GM21528 (cell line): ENCODE results near the gene STIM2.
A peak's percentile ranks its signal among the peaks of the same experiment; 100 is the strongest.

Experiments
- ATAC-seq: cut with Tn5 transposase; IDR thresholded peaks from one replicate; pipeline ENCODE4 v1.9.1; 2021; ENCODE audit warnings: mild to moderate bottlenecking, moderate library complexity; ENCODE audit not compliant: unreplicated experiment, low FRiP score

Gene STIM2

GRCh38 chr4:26995316-26995715 lies 134.7 kb downstream of the STIM2 start:
- ATAC-seq: no peak

- ATAC-seq: no peak
These were observed 136.1 kb downstream of the STIM2 start for GRCh38 chr4:26996745-26997144.

DNA sequence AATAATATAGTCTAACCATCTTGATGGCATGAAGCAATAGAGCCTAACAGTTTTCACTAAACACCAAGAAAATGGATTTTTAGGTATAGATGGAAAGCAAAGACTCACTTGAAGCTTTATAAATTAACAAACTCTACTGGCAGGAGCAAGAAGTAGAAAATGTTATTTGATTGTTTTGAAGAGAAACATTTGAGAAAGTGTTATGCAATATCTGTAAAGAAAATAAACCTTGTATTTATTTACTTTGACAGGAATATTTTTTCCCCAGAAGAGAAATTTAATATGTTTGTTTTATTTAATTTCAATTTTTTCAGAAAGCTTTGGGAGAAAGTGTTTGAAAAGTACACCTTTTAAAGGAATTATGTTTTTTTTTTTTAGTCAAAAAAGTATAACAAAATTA lies 139.0 kb downstream of the STIM2 start:
- no peak for ATAC-seq

DNA sequence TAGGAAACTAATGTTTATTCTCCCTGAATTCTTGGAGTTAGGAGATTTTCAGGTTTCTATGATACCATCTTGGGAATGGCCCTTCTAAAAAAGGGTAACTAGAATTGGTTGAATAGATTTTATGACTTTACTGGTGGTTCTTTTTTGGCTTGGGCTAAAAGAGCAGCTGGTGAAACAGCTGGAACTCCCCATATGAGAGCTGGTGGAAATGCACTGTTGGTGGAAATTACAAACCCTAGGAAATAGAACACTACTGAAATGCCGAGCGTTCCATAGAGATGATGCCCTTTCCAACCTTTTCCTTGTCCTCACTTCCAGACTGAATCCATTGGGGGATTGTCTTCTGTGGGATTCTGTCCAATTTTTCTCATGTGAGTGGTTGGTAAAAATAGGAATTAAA lies 139.5 kb downstream of the STIM2 start:
- no peak for ATAC-seq

DNA sequence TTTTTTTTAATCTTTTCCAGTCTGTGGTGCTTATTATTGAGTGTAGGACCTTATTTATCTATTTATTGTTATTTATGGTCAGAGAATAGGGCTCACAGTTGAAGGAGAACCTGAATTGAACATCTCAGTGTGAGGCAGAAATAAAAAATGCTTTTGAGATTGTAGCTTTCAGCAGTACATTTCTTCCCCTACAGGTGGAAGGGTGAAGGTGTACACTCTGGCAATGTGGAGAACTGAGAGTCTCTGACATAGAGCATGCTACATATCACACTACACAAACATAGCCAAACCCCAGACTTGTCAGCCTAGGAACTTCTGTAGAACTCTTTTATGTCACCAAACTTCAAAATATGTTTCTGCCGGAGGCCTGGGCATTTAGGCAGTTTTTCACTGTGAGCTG lies 140.2 kb downstream of the STIM2 start:
- ATAC-seq: peak; percentile 77

GRCh38 chr4:27001398-27002164 lies 140.9 kb downstream of the STIM2 start:
- ATAC-seq: no peak

GRCh38 chr4:27003642-27004113 lies 143.0 kb downstream of the STIM2 start:
- ATAC-seq: no peak

DNA sequence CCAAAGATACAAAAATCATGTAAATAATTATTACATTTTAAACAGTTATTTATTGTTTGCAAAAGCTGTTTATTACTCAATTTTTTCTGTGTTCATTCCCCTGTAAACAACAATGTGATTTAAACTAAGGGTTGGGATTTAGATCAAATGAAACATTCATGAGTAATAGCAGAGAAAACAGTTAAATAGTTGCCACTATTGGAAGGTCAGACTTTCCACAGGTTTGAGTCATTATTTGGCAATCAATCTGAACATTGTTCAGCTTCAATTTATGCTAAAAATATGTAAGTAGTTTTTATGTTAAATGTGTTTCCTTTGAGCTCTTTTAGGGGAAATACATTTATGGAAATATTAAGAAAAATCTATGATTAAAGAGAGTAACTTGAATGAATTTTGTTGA lies 144.9 kb downstream of the STIM2 start:
- no peak for ATAC-seq

- ATAC-seq: no peak
These were observed 145.4 kb downstream of the STIM2 start for GRCh38 chr4:27005905-27006590.

DNA sequence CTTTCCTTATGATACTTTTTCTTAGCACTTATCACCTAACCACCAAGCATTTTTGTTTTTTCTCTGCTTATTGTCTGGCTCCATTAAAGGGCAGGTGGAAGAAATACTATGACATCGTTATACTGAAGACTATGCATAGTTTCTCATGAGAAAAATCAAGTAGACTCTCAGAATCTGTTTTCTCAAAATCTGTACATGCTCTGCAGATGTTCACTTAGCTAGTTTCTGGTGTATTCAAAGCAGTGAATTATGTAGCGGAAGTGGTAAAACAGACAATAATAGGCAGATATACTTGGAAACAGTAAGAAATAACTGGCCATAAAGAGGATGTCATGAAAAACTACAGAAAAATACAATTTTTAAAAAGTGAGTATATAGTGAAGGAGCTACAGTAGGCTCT lies 146.0 kb downstream of the STIM2 start:
- ATAC-seq: no peak

DNA sequence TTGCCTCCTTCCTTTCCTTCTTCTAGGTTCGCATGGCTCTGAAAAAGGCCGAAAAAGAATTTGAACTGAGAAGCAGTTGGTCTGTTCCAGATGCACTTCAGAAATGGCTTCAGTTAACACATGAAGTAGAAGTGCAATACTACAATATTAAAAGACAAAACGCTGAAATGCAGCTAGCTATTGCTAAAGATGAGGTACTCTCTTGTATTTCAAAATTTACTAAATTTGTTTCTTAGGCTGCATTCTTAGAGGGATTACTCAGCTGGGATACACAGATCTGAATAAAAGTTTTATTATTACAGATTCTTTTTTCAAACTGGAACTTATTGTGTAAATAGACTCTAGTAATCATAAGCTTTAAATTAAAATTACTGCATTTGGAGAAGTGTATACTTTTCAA lies 146.9 kb downstream of the STIM2 start:
- no peak for ATAC-seq

GRCh38 chr4:27008679-27009078 lies 148.0 kb downstream of the STIM2 start:
- ATAC-seq: no peak

DNA sequence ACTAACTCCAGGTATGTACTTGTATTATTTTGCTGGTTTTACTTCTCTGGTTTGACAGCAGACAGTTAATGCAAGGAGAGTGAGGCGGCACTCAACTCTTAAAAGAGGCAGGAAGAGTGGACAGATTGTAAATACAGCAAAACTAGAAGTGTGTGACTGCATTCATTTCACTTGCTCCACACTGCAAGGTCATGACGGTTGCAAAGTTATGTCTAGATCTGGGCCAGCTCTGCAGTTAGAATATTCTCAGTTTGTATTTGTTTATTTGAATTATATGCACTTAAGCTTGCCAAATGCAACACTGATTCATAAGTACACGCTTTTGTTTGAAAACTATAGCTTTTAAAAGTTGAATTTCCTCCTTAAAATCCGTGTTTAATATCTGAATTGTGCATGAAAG lies 148.9 kb downstream of the STIM2 start:
- ATAC-seq: no peak

DNA sequence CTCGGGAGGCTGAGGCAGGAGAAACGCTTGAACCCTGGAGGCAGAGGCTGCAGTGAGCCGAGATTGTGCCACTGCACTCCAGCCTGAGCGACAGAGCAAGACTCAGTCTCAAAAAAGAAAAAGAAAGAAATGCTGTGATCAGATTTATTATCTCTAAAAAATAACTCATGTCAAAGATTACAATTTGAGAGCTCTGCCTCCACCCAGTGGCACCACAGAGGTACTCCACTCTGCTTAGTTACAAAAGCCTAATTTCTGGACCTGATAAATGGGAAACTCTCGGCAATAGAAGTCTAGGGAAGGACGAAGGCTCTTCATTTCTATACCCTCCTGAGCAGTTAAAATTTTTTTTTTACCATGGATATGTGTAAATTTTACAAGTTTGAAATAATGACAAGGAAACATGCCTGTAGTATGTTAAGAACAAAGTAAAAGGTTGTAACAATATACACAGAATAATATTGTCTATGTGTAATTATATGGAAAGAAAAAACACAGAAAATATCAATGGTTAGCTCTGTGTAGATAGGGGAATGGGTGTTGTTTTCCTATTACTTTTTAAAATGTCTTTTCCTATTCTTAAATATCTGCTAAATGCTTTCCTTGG lies 149.8 kb downstream of the STIM2 start:
- ATAC-seq: peak; percentile 91

GRCh38 chr4:27011401-27011800 lies 150.8 kb downstream of the STIM2 start:
- ATAC-seq: no peak

- ATAC-seq: no peak
These were observed 152.4 kb downstream of the STIM2 start for GRCh38 chr4:27013012-27013411.

GRCh38 chr4:27016551-27016950 lies 155.9 kb downstream of the STIM2 start:
- no peak for ATAC-seq

DNA sequence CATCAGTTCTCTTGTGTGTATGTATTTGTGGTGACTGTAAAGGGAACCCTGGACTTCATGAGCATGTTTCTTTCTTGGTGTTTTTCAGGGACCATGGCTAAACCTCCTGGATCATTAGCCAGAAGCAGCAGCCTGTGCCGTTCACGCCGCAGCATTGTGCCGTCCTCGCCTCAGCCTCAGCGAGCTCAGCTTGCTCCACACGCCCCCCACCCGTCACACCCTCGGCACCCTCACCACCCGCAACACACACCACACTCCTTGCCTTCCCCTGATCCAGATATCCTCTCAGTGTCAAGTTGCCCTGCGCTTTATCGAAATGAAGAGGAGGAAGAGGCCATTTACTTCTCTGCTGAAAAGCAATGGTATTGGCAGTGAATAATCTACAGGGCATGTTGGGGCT lies 157.0 kb downstream of the STIM2 start:
- no peak for ATAC-seq

- ATAC-seq: no peak
These were observed 157.4 kb downstream of the STIM2 start for GRCh38 chr4:27018076-27018475.

GRCh38 chr4:27018910-27019309 lies 158.3 kb downstream of the STIM2 start:
- no peak for ATAC-seq

DNA sequence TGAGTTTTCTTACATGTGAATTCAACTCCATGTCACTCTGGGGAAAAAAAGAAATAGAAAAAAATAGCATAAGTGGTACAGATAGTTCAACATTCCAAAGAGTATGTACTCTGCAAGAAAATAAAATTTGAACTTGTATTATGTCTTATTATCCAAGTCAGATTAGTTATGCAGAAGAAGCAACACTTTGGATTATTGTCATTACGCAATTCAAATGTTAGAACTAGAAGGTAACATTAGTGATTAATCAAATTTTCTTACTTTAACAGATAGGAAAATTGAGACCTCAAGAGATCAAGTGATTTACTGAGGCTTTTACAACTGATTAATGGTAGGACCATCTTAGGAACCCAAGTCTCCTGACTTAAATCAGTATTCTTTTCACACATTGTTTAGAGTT lies 159.1 kb downstream of the STIM2 start:
- ATAC-seq: no peak

DNA sequence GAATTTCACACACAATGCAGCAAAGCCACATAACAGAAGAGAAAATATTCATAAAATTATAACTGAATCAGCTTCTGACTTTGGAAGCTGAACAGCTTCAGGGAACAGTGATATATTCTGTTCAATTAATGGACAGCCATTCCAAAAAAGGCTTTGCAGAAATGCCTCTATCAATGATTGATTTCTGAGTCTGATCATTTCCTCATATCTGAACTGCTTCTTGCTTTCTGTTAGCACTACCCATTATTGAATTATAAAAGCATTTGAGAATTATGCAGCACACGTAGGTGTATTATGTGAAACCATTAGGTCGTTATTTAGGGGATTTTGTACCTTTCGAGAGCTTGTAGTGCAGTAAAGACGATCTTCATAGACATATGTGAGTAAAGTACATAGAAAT lies 159.6 kb downstream of the STIM2 start:
- ATAC-seq: no peak
